SJSA1 (cell line): Measurements from ENCODE around the gene TDRD12. TPM values are rescaled to one million over a fixed set of nuclear protein-coding genes. Genes with fewer than 3 reads are reported as not detected.

Experiments used
- DNase-seq, 2 experiments: peaks; one replicate each; pipeline ENCODE4 v3.0.0-alpha.2; 2015 to 2020; ENCODE audit warnings: low spot score in 2 of 2, low read depth in 1 of 2
- H3K27ac ChIP-seq: fragments of 250-450 bp; sonication (Bioruptor Pico); 2 replicates; pipeline ENCODE4 v1.5.1; 2020; ENCODE audit warnings: mild to moderate bottlenecking, moderate library complexity
- H3K27me3 ChIP-seq: fragments of 250-450 bp; sonication (Bioruptor Pico); replicated peaks from 2 replicates; pipeline ENCODE4 v1.5.1; 2020; ENCODE audit warnings: mild to moderate bottlenecking, moderate library complexity
- H3K36me3 ChIP-seq: fragments of 250-450 bp; sonication (Bioruptor Pico); 2 replicates; pipeline ENCODE4 v1.5.1; 2020; ENCODE audit warnings: mild to moderate bottlenecking
- H3K4me1 ChIP-seq: fragments of 250-450 bp; sonication (Bioruptor Pico); replicated peaks from 2 replicates; pipeline ENCODE4 v1.6.1; 2021; ENCODE audit warnings: mild to moderate bottlenecking
- H3K4me3 ChIP-seq: fragments of 250-450 bp; sonication (Bioruptor Pico); 2 replicates; pipeline ENCODE4 v1.5.1; 2020; ENCODE audit warnings: mild to moderate bottlenecking
- H3K9me3 ChIP-seq: fragments of 250-450 bp; sonication (Bioruptor Pico); replicated peaks from 2 replicates; pipeline ENCODE4 v1.5.1; 2020; ENCODE audit warnings: mild to moderate bottlenecking
- total RNA-seq: library from RNA; depleted of rRNA; stranded (reverse); fragments of >200 nt; shearing (Covaris generic); gene quantifications from 2 replicates; pipeline ENCODE4 v1.2.3, GENCODE V29; 2014

TDRD12 gene
- total RNA-seq, 1 experiment from 2014 or later: 0.05 TPM

DNA sequence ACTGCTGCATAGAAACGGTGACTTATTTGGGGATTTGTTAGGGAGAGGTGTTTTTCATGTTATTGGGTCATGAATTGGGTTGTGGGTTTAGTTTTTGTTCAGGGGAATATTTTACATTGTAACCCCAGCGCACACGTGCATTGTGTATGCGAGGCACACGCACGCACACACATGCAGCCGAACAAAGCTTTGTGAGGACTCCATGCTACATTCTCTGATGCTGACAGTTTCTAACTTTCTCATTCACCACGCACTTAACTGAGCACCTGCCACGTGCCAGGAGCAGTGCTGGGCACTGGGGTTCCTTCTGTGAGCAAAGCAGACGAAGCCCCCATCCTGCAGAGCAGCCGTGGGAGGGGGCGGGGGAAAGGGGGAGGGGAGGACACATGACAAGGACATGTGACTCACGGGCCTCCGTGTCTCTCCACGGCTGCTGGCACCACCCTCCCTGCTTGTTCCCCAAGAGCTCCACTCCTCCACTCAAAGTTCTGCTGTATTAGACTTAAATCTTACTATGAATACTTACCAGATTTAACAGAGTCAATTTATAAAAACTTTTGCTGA lies 94.4 kb downstream of the TDRD12 start:
- Histone ChIP-seq H3K4me3 (no peak overlapping the region), H3K9me3 (no peaks in the 10 kb centered on the region), H3K27ac (no peak overlapping the region), H3K27me3 (peaks cover 30% of the 10 kb centered on the region), H3K36me3 (no peaks in the 10 kb centered on the region), H3K4me1 (no peaks in the 10 kb centered on the region)
- DNase-seq: no peak

DNA sequence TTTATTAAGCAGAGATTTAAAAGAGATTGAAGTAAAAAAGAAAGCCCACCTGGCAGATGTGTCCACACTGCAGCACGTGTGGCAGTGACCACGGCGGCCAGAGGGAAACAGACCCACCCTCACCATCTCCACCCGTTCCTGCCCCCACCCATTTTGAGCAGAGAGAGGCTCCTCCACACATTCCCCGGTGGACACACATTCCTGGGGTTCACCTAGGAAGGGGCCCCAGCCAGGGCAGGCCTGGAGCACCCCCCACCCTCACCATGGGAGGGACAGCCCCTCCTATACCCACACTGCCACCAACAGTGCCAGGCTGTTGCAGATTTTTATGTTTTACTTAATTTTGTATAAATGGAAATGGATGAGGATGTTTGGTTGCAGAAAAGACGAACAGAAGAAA lies 95.1 kb downstream of the TDRD12 start:
- Histone ChIP-seq H3K4me3 (no peak overlapping the region), H3K27ac (no peak overlapping the region), H3K4me1 (no peaks in the 10 kb centered on the region), H3K9me3 (no peaks in the 10 kb centered on the region), H3K36me3 (no peaks in the 10 kb centered on the region), H3K27me3 (peaks cover 29% of the 10 kb centered on the region)
- no peak for DNase-seq

DNA sequence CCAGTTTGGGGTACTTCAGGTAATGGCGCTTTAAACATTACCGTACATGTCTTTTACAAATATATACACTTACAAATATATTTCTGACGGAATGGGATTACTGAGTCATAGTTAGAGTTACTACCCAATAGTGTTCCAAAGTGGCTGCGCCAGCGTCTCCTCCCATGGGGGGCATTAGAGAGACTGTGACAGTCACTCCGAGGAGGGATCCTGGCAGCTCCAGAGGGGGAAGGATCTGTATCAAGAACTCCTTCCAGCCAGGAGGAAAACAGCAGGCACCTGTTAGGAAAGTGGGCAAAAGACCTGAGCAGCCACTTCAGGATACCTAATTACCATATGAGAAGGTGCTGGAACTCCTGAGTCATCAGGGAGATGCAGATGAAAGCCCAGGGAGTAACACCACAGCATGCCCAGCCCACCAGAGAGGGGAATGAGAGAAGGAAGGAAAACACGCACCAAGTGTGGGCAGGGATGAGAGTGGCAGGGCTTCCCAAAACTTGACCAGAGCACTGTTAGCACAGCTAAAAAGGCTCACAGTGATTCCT lies 97.1 kb downstream of the TDRD12 start:
- peaks cover 25% of the 10 kb centered on the region for H3K27me3 ChIP-seq
- no peak overlapping the region for H3K27ac ChIP-seq

DNA sequence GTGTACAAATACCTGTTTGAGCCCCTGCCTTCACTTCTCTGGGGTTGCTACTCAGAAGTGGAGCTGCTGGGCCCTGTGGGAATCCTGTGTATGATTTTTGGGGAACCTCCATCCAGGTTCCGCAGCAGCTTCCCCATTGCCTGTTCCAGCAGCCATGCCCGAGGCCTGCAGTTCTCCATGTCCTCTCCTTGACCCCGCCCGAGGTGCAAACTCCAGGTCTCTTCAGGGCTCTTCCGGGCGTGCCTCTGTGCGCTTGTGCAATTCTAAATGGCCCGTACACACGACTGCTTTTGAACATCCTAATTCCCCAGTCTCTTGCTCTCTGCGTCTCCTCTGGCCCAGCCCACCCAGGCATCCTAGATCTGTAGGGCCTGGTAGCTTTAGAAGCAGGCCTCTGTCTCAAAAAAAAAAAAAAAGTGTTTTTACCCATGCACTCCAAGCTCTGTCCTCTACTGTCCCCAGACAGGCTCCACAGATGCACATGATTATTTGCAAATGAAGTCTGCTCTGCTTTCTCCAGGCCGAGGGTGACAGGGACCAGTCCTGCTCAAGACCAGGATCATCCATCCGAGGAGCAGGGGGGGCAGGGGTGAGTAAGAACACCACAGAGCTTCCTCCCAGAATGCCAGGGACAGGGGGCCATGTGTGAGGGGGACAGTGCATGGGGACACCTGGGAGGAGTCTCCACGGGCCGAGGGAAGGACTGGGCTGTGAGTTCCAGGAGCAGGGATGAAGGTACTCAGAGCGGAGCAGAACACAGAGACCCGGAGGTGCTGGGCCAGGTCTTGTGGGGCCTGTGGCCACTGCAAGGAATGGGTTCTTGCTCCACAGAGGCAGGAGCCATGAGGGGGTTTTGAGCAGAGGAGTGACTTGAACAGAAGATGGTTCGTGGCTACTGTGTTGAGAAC lies 98.3 kb downstream of the TDRD12 start:
- Histone ChIP-seq H3K36me3 (no peaks in the 10 kb centered on the region), H3K4me3 (no peak overlapping the region), H3K27me3 (peaks cover 20% of the 10 kb centered on the region), H3K4me1 (no peaks in the 10 kb centered on the region), H3K9me3 (no peaks in the 10 kb centered on the region), H3K27ac (no peak overlapping the region)
- DNase-seq: no peak

More for the DNA sequence above, 97.1 kb downstream of the TDRD12 start:
- H3K4me1 ChIP-seq: no peaks in the 10 kb centered on the region
- H3K9me3 ChIP-seq: no peaks in the 10 kb centered on the region
- H3K4me3 ChIP-seq: no peak overlapping the region
- no peak for DNase-seq
- no peaks in the 10 kb centered on the region for H3K36me3 ChIP-seq

DNA sequence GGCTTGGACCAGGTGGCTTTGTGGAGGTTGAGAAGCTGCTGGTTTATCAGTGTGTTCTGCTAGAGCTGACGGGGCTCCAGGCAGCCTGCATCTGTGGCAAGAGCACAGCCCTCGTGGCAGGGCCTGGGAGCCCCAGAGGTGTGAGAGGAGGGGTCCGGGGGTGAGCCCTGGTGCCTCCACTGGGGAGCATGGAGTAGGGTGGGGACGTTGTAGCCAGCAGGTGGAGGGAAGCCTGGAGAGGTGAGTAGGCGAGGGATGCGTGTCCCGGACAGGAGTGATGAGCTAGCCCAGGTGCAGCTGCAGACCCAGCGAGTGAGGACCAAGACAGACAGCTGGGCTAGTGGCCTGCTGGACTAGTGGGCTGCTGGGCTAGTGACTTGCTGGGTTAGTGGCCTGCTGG lies 99.0 kb downstream of the TDRD12 start:
- H3K4me1 ChIP-seq: no peaks in the 10 kb centered on the region
- H3K27me3 ChIP-seq: peaks cover 20% of the 10 kb centered on the region
- no peaks in the 10 kb centered on the region for H3K36me3 ChIP-seq
- H3K9me3 ChIP-seq: no peaks in the 10 kb centered on the region
- no peak overlapping the region for H3K27ac ChIP-seq
- DNase-seq: no peak
- no peak overlapping the region for H3K4me3 ChIP-seq

DNA sequence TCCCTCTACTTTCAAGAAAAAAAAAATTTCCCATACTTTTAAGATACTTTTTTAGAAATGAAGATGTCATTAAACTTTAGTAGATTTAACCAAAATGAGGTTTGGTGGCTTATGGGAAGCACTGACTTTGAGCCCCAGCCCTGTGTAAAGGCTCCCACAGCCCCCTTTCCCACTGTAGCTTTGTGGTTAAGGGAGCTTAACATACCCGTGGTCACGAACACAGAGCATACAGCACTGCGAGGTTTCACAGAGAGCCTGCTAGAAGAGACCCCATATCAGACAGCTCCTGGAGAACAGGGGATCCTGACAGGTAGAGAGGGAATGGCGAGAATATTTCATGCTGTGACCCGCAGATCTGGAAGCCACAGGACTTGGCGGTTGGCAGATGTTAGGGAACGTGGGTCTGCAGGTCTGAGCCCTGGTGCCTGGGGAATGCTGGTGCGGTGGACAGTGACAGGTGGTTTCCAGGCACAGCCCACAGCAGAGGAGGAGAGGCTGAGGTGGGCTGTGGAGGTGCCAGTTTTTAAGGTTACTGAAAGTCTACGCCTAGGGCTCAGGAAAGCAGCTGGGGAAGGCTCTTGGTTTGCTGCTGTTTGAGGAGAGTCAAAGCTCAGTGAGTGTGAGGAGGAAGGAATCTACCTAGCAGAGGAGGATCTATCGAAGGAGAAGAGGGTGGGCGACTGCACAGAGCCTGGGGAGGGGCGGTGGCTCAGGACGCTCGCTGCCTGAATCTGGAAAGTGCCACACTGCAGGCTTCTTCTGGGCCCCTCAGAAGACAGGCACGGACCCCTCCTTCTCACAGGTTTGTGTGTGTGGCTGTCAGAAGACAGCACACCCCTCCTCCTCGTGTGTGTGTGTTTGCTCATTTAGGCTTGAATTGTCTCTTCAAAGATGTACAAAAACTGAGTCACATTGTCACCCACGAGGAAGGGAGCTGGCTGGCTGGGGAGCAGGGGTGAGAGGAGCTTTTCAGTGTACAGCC lies 100.1 kb downstream of the TDRD12 start:
- Histone ChIP-seq H3K36me3 (no peaks in the 10 kb centered on the region), H3K27ac (no peak overlapping the region), H3K9me3 (no peaks in the 10 kb centered on the region), H3K4me3 (no peak overlapping the region), H3K27me3 (peaks cover 20% of the 10 kb centered on the region), H3K4me1 (no peaks in the 10 kb centered on the region)
- no peak for DNase-seq

DNA sequence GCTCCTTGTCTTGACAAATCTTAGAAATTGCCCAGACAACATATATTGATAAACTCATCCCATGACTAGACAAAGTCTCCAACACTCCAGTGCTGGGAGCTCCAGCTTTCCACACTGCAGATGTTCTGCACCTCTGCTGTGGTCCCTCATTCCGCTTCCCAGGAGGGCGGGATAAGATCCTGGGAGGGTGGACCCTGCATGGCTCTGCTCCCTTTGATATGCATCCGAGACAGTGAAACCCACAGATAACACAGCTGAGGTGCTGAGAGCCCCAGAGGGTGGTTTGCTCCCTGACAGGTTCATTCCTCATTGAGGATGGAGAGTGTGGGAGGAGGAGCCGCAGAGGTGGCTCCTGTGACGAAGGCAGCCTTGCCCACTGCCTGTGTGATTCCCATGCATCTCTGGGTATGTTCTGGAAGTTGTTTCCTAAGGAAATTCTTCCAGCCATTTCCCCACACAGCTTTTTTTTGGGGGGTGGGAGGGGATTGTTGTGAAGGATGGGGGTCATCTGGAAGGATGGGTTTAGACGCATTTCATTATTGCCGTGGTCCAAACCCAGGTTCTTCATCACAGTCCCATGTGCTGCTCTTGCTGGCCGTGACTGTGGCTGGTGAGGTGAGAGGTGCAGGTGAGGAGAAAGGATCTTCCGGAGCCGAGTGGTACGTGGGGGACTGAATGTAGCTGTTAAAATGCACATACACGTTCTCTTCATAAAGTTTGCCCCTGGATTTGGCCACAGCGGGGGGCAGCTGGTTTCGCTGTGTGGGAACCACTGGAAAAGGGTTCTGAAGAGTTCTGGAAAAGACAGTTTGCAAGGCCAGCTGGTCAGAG lies 103.6 kb downstream of the TDRD12 start:
- no peak overlapping the region for H3K27ac ChIP-seq
- peaks cover 9% of the 10 kb centered on the region; the same call in 1 of the 2 replicates for H3K27me3 ChIP-seq
- no peak for DNase-seq
- no peaks in the 10 kb centered on the region for H3K4me1 ChIP-seq
- H3K9me3 ChIP-seq: no peaks in the 10 kb centered on the region
- H3K4me3 ChIP-seq: no peak overlapping the region
- H3K36me3 ChIP-seq: no peaks in the 10 kb centered on the region

DNA sequence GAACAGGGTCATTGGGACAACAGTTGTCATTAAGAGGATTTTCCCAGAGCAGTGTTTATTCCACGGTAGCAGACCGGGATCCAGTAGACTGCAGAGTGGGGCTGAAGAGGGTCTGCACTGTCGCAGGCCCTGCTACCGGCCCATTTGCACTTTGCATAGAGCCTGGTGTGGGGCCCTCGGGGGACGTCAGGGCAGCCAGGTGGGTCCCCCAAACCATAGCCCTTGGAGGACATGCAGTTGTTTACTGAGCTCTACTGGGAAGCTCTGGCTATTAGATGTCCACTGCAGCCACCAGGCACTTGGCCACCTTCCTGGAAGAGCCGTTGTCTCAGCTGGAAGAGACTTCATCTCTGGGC lies 104.2 kb downstream of the TDRD12 start:
- H3K36me3 ChIP-seq: no peaks in the 10 kb centered on the region
- H3K27ac ChIP-seq: no peak overlapping the region
- no peak for DNase-seq
- H3K27me3 ChIP-seq: peaks cover 9% of the 10 kb centered on the region; the same call in 1 of the 2 replicates
- no peak overlapping the region for H3K4me3 ChIP-seq
- H3K9me3 ChIP-seq: no peaks in the 10 kb centered on the region
- no peaks in the 10 kb centered on the region for H3K4me1 ChIP-seq

DNA sequence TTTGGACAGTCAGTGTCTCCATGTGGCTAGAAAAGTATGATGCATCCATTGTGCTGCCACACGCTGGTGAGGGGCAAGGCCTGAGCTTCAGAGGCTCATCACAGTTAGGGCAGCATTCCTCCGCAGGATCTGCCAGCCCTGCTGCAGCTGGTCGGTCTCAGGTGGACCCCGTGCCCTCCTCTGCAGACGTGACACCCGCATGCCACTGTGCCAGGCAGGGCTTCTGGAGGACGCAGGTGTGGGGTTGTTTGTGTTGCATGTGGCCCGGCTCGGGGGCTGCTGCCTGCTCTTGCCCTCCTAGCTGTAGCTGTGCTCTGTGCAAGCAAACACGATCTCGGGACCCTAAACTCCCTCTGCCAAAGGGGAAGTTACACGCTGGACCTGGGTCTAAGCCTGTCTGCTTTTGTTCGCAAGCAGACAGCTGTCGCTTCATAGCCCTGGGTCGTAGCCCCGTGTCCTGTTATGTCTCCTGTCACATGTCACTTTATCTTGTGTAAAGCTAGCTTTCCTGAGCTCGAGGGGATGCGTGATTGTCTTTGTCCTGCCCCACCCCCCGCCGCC lies 104.7 kb downstream of the TDRD12 start:
- Histone ChIP-seq H3K27me3 (peaks cover 9% of the 10 kb centered on the region; the same call in 1 of the 2 replicates), H3K36me3 (no peaks in the 10 kb centered on the region), H3K9me3 (no peaks in the 10 kb centered on the region), H3K4me3 (no peak overlapping the region), H3K4me1 (no peaks in the 10 kb centered on the region), H3K27ac (no peak overlapping the region)
- DNase-seq: no peak

DNA sequence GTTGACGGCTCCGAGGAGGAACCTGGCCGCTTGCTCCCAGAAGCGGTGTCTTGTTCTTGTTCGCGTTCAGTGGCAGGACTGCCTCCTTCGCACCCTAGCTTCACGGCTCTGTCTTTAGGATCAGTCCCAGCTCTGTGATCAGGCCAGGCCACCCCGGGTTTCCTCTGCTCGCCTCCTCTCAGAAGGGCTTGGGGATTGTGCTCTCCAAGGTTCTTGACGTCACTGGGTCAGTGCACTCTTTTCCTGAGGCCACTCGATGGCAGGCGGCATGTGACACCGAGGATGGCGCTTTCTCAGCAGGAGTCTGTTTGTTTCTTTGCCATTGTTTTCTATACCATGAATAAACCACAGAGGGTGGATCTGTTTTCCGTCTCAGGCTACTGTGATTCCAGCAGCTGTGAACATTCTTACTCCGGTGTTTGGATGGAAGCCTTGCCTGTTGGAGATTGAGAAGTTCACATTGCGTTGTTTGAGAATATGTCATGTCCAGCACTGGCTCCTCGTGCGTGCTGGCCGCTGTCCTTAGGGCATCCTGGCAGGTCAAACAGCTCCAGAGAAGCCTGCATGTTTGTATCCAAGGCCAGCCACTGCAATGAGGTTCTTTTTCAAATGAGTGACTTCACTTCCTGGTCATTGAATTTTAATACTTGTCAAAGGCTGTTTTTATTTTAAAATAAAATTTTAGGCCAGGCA lies 105.5 kb downstream of the TDRD12 start:
- Histone ChIP-seq H3K4me1 (peaks cover 2% of the 10 kb centered on the region), H3K9me3 (no peaks in the 10 kb centered on the region), H3K36me3 (no peaks in the 10 kb centered on the region), H3K27ac (no peak overlapping the region), H3K4me3 (no peak overlapping the region), H3K27me3 (peaks cover 5% of the 10 kb centered on the region; the same call in 1 of the 2 replicates)
- DNase-seq: no peak

DNA sequence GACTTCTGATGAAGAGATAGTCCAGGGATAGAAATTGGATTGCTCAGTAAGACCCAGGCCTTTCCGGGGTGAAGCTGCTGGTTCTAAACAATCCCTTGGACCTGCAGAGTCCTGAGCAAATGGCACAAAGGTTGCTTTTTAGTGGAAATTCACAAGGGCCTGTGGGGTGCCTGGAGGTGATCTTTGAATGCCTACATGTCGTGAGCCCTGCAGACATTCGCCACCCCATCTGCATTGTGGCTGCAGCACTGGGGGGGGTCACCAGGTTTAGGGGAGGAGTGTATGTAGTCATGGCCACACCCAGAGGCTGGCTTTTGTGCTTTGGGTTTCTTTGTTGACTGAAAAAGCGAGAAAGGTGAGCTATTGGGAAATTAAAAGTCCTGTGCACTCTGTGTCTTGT lies 108.6 kb downstream of the TDRD12 start:
- no peak overlapping the region for H3K27ac ChIP-seq
- peaks cover 14% of the 10 kb centered on the region for H3K4me1 ChIP-seq

More for the DNA sequence above, 108.6 kb downstream of the TDRD12 start:
- Histone ChIP-seq H3K4me3 (no peak overlapping the region), H3K27me3 (no peaks in the 10 kb centered on the region; the same call in 1 of the 2 replicates), H3K36me3 (no peaks in the 10 kb centered on the region), H3K9me3 (no peaks in the 10 kb centered on the region)
- no peak for DNase-seq
